Renal cortical epithelial cell (primary cell): Measurements from ENCODE around the gene KCNS1. TPM values are rescaled to one million over a fixed set of nuclear protein-coding genes. Genes with fewer than 3 reads are reported as not detected.

Experiments used
- DNase-seq: peaks from one replicate; pipeline ENCODE4 v3.0.0-alpha.2; 2011; ENCODE audit warnings: low read depth
- total RNA-seq: library from RNA; depleted of rRNA; stranded (reverse); fragments of >200 nt; gene quantifications from 2 replicates; pipeline ENCODE4 v1.2.3, GENCODE V29; 2014

KCNS1 gene
- total RNA-seq, 1 donor from 2014 or later: 22.6 TPM

DNA sequence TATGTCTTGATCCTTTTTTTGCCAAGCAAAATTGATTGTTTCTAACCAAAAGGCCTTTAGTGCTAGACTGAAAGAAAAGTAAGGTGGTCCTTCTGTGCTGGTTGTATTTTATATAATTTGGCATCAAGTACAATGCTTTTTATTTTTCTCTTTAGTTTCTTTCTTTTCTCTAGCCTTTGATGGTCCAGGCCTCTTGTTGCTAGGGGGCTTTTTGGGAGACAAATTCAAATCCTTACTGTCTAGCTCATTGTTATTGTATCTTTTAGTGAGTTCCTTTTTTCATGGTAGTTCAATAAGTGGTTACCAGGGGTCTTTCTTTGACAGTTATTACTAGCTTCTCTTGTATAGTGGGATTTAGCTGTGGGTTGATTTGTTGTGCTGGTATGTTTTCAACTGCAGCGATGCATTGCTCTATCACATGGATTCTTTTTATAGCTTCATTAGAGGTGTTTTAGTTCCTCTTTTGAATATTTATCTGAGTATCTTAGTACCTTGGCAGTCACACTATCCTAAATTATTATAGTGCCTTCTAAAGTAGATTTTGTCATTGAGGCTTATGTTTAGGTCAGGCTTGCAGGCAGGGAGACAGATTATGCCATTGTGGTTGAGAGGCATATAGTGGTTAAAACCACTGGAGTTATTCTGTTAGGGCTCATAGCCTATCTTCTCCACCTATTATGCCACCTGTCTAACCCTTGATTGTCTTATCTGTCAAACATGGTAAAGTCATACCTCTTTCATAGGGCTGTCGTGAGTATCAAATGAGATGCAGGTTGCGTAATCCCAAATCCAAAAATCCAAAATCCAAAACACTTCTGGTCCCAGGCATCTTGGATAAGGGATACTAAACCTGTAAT, 49.5 kb downstream of the KCNS1 start:
- DNase-seq: no peak

DNA sequence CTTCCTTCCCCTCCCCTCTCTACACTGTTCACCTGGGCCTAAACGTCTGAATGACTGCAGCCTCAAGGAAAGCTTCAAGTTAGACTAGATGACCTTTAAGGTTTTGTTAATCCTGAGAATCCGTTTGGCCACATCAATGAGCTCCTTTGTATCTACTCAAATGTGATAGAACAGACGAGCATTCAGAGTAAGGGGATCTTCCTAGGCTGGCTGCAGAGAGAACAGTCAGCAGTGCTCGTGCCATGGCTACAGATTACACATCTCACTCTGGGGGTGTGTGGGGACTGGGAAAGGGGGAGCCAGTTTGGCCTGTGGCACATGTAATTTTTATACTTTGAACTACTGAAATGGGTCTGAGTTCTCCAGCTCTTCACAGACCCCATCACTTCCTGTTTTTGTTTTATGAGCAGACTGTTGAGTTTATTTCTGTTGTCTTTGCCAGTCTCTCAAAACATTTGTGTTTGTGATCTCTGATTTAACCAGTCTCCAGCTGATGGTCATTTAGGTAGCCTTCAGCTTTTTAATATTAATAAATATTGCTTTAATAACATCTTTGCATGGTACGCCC, 50.9 kb downstream of the KCNS1 start:
- DNase-seq: no peak

GRCh38 chr20:45049438-45049837, 51.5 kb downstream of the KCNS1 start:
- no peak for DNase-seq

GRCh38 chr20:45047581-45048119, 53.3 kb downstream of the KCNS1 start:
- no peak for DNase-seq

- peak; percentile 45 for DNase-seq
Measured at GRCh38 chr20:45044601-45045000, 56.3 kb downstream of the KCNS1 start.

DNA sequence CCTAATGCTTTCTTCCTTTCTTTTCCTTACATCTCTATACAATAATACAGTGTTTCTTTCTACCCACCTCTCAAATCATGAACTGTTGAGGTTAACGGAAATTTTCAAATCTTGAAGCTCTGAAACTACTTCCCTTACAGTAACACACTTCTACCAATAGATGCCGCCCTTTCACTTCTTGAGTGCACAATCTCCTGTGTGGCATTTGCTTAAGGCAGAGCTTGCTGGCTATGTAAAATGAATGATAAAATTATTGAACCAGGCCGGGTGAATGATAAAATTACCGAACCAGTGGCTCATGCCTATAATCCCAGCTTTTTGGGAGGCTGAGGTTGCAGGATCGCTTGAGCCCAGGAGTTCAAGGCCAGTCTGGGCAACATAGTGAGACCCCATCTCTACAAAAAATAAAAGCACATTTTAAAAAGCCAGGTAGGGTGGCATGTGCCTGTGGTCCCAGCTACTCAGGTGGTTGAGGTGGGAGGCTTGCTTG, 56.8 kb downstream of the KCNS1 start:
- peak; percentile 82 for DNase-seq

- no peak for DNase-seq
Measured at GRCh38 chr20:45042978-45043377, 57.9 kb downstream of the KCNS1 start.

Other genes with a start within 250 kb of the KCNS1 start
- 151 and 278 TPM in 2 replicates for gene YWHAB, start 215.4 kb downstream of the KCNS1 start, total RNA-seq
- 3.8 and 18.3 TPM in 2 replicates for gene PABPC1L, start 191.1 kb downstream of the KCNS1 start, total RNA-seq
- gene TOMM34, start 140.7 kb downstream of the KCNS1 start, total RNA-seq: 24.8 and 27.4 TPM in 2 replicates
- gene STK4, start 134.6 kb downstream of the KCNS1 start, total RNA-seq: 26.9 and 41.2 TPM in 2 replicates
- not detected in 2 replicates for gene WFDC5, start 14.0 kb upstream of the KCNS1 start, total RNA-seq
- not detected in 2 replicates for gene WFDC12, start 23.3 kb upstream of the KCNS1 start, total RNA-seq
- gene PI3, start 73.8 kb upstream of the KCNS1 start, total RNA-seq: 0.55 TPM in 1 of 2 replicates, not detected in the other
- not detected in 2 replicates for gene SEMG1, start 105.9 kb upstream of the KCNS1 start, total RNA-seq
- not detected in 2 replicates for gene SEMG2, start 120.2 kb upstream of the KCNS1 start, total RNA-seq
- gene SLPI, start 153.4 kb upstream of the KCNS1 start, total RNA-seq: 58.2 and 256 TPM in 2 replicates
- gene RBPJL, start 205.7 kb upstream of the KCNS1 start, total RNA-seq: not detected in 2 replicates
- gene MATN4, start 207.2 kb upstream of the KCNS1 start, total RNA-seq: not detected in 2 replicates
- 500 and 534 TPM in 2 replicates for gene SDC4, start 247.3 kb upstream of the KCNS1 start, total RNA-seq